ENCODE data around the gene DUSP2. TPM values are rescaled to one million over a fixed set of nuclear protein-coding genes. Genes with fewer than 3 reads are reported as not detected.

The DUSP2 gene
- total and polyA plus RNA-seq, 2 donors (not counting 1 experiment from before 2014, with no cell fraction given): 69.8 to 433 TPM

DNA sequence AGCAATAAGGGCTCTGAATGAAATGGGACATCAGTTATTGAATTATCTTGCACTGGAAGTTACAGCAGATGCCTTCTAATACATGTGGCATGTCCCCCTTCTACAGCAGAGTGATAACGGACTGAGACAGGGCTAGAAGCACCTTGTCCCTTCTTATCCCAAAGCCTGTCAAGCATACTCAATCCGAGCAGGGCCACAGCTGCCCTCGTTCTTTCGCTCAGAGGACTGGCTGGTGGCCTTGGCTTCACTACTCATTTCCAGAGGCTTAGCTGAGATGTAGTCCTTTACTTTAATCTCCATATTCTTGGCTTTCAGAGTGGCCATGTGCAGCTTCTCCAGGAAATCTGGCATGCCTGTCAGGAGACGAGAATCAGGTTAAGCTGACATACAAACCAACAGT, 41.3 kb upstream of the DUSP2 start:
- no peak overlapping the region for H3K4me3 Mint-ChIP-seq
- Histone ChIP-seq H2AFZ (ENCODE audit: insufficient read depth, low read depth, low read length, poor library complexity, severe bottlenecking) (no peak overlapping the region), H3K4me2 (replicated peaks; ENCODE audit: low read depth, low read length, poor library complexity, severe bottlenecking) (no peak overlapping the region), H3K4me1 (ENCODE audit: control insufficient read depth in 2 of 2, insufficient read depth in 2 of 2, low read length in 2 of 2) (no peaks in the 10 kb centered on the region), H3K36me3 (replicated peaks in 1 of 2; ENCODE audit: control extremely low read depth in 1 of 2, control insufficient read depth in 1 of 2, extremely low read depth in 1 of 2, insufficient read depth in 2 of 2, low read length in 1 of 2) (peaks cover 12 to 64% of the 10 kb centered on the region in 2 experiments), H3K9me3 (ENCODE audit: control extremely low read depth in 1 of 3, control insufficient read depth in 2 of 3, insufficient read depth in 1 of 3, low read length in 2 of 3) (no peaks in the 10 kb centered on the region), H3K27me3 (replicated peaks in 1 of 4; ENCODE audit: control extremely low read depth in 1 of 4, control insufficient read depth in 3 of 4, insufficient read depth in 4 of 4, low read length in 3 of 4) (no peaks in the 10 kb centered on the region), H3K27ac (ENCODE audit: low read length in 2 of 2) (no peak overlapping the region), H3K4me3 (ENCODE audit: control extremely low read depth in 1 of 5, extremely low read depth in 1 of 5, insufficient read depth in 1 of 5, low read depth in 2 of 5, low read length in 4 of 5) (no peak overlapping the region), H4K20me1 (ENCODE audit: control insufficient read depth, insufficient read depth, low read length, poor library complexity, severe bottlenecking) (peaks cover 8% of the 10 kb centered on the region), H3K9ac (ENCODE audit: low read length) (no peak overlapping the region), H3K79me2 (ENCODE audit: control insufficient read depth, insufficient read depth, low read length) (peaks cover 7% of the 10 kb centered on the region)
- ChIA-PET POLR2A (no interaction called here), CTCF (interaction anchor here (2.4 kb wide), 1 partner anchor 12 kb away, joined by 11 read pairs; no protein-coding TSS in a partner anchor)
- no peak for ATAC-seq (ENCODE audit: low read depth)
- DNase-seq: no peak
- no peaks in the 10 kb centered on the region for H3K9me3 Mint-ChIP-seq (ENCODE audit: insufficient read depth)
- WGBS (ENCODE audit: insufficient coverage): 97% methylated on average over 4 of the region's 5 CpGs
- intact Hi-C loops (cut with micrococcal nuclease): no loop called here
- TF ChIP-seq EZH2 (IDR thresholded peaks at IDR 0.05; ENCODE audit: borderline replicate concordance, insufficient read depth, low read depth, low read length, poor library complexity, severe bottlenecking): no peak
- TF ChIP-seq, protein P1, sequence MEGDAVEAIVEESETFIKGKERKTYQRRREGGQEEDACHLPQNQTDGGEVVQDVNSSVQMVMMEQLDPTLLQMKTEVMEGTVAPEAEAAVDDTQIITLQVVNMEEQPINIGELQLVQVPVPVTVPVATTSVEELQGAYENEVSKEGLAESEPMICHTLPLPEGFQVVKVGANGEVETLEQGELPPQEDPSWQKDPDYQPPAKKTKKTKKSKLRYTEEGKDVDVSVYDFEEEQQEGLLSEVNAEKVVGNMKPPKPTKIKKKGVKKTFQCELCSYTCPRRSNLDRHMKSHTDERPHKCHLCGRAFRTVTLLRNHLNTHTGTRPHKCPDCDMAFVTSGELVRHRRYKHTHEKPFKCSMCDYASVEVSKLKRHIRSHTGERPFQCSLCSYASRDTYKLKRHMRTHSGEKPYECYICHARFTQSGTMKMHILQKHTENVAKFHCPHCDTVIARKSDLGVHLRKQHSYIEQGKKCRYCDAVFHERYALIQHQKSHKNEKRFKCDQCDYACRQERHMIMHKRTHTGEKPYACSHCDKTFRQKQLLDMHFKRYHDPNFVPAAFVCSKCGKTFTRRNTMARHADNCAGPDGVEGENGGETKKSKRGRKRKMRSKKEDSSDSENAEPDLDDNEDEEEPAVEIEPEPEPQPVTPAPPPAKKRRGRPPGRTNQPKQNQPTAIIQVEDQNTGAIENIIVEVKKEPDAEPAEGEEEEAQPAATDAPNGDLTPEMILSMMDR (IDR thresholded peaks at IDR 0.05): no peak
- peaks cover 3% of the 10 kb centered on the region for H3K4me1 Mint-ChIP-seq
- no peaks in the 10 kb centered on the region for H3K27me3 Mint-ChIP-seq
- H3K27ac Mint-ChIP-seq: no peak overlapping the region

DNA sequence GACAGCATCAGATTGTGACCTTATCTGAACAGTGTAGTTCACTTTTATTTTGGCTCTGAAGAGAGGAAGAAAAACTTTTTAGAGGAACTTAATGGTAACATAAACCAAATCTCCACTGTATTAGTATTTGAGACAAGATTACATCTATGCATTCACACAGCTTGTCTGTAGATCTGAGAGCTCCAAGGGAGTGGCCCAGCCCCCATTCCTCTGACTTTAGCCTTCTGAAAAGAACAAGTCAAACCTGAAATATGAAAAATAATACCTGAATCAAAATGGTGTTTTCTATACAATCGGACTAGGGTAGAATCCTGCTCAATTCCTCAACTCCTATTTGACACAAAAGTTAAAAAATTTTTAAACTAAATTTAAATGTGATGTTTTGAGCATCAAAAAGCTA, 40.3 kb upstream of the DUSP2 start:
- no peak overlapping the region for H3K27ac Mint-ChIP-seq
- ATAC-seq (ENCODE audit: low read depth) (no peak), DNase-seq (no peak)
- Histone ChIP-seq H3K79me2 (ENCODE audit: control insufficient read depth, insufficient read depth, low read length) (peaks cover 2% of the 10 kb centered on the region), H3K27ac (ENCODE audit: low read length in 2 of 2) (no peak overlapping the region), H3K4me1 (ENCODE audit: control insufficient read depth in 2 of 2, insufficient read depth in 2 of 2, low read length in 2 of 2) (no peaks in the 10 kb centered on the region), H4K20me1 (ENCODE audit: control insufficient read depth, insufficient read depth, low read length, poor library complexity, severe bottlenecking) (peaks cover 7% of the 10 kb centered on the region), H3K9ac (ENCODE audit: low read length) (no peak overlapping the region), H2AFZ (ENCODE audit: insufficient read depth, low read depth, low read length, poor library complexity, severe bottlenecking) (no peak overlapping the region), H3K9me3 (ENCODE audit: control extremely low read depth in 1 of 3, control insufficient read depth in 2 of 3, insufficient read depth in 1 of 3, low read length in 2 of 3) (no peaks in the 10 kb centered on the region), H3K36me3 (replicated peaks in 1 of 2; ENCODE audit: control extremely low read depth in 1 of 2, control insufficient read depth in 1 of 2, extremely low read depth in 1 of 2, insufficient read depth in 2 of 2, low read length in 1 of 2) (peaks cover 12 to 55% of the 10 kb centered on the region in 2 experiments), H3K27me3 (replicated peaks in 1 of 4; ENCODE audit: control extremely low read depth in 1 of 4, control insufficient read depth in 3 of 4, insufficient read depth in 4 of 4, low read length in 3 of 4) (no peaks in the 10 kb centered on the region), H3K4me2 (replicated peaks; ENCODE audit: low read depth, low read length, poor library complexity, severe bottlenecking) (no peak overlapping the region), H3K4me3 (ENCODE audit: control extremely low read depth in 1 of 5, extremely low read depth in 1 of 5, insufficient read depth in 1 of 5, low read depth in 2 of 5, low read length in 4 of 5) (no peak overlapping the region)
- H3K4me3 Mint-ChIP-seq: no peak overlapping the region
- no peaks in the 10 kb centered on the region for H3K27me3 Mint-ChIP-seq
- no CpG with 5 or more reads among the region's 1 CpG for WGBS (ENCODE audit: insufficient coverage)
- ChIA-PET CTCF (interaction anchor here (0.7 to 2.4 kb wide), 3 partner anchors 11 to 79 kb away, joined by 3 to 11 read pairs (median 4); no protein-coding TSS in a partner anchor), POLR2A (no interaction called here)
- H3K9me3 Mint-ChIP-seq (ENCODE audit: insufficient read depth): no peaks in the 10 kb centered on the region
- intact Hi-C loops (cut with micrococcal nuclease): no loop called here
- TF ChIP-seq, protein P1 (IDR thresholded peaks at IDR 0.05): no peak
- no peak for TF ChIP-seq EZH2 (IDR thresholded peaks at IDR 0.05; ENCODE audit: borderline replicate concordance, insufficient read depth, low read depth, low read length, poor library complexity, severe bottlenecking)
- H3K4me1 Mint-ChIP-seq: peaks cover 3% of the 10 kb centered on the region

All from B cell (primary cell).